B cell (primary cell): ENCODE data around the gene CTNNA3.

ENCODE experiments used
- CTCF ChIP-seq: fragments of 200-600 bp; IDR thresholded peaks from one replicate; pipeline ENCODE4 v1.8.0; 2022; ENCODE audit warnings: antibody characterized with exemption, mild to moderate bottlenecking
- EZH2 ChIP-seq: IDR thresholded peaks from 2 replicates; pipeline ENCODE4 v1.6.1; 2012; ENCODE audit warnings: borderline replicate concordance, low read depth, mild to moderate bottlenecking, moderate library complexity, low read length; ENCODE audit not compliant: insufficient read depth, poor library complexity, severe bottlenecking

GRCh38 chr10:66586897-66587679, 1108.9 kb downstream of the CTNNA3 start:
- TF ChIP-seq CTCF (no peak), EZH2 (no peak)
